HG03060 (cell line): ENCODE measurements around the gene CCDC93.
A peak's percentile ranks its signal among the peaks of the same experiment; 100 is the strongest.
"Not testable (repeated sequence)": the region's sequence is repeated elsewhere in the genome, so short reads cannot be mapped to it uniquely, and the experiment has no call there.

Experiments used
- ATAC-seq: cut with Tn5 transposase; IDR thresholded peaks from one replicate; pipeline ENCODE4 v1.9.1; 2021; ENCODE audit warnings: low read depth, moderate number of reproducible peaks; ENCODE audit not compliant: unreplicated experiment

CCDC93 gene

GRCh38 chr2:118047380-118047826 is 33.5 kb upstream of the CCDC93 start:
- ATAC-seq, result no peak

GRCh38 chr2:118046634-118047210 is 32.9 kb upstream of the CCDC93 start:
- no peak for ATAC-seq

- no peak for ATAC-seq
These were observed 31.4 kb upstream of the CCDC93 start for GRCh38 chr2:118045286-118045685.

- no peak for ATAC-seq
These were observed 31.0 kb upstream of the CCDC93 start for GRCh38 chr2:118044854-118045253.

GRCh38 chr2:118044103-118044716 is 30.3 kb upstream of the CCDC93 start:
- ATAC-seq, result no peak

- ATAC-seq, result no peak
These were observed 27.0 kb upstream of the CCDC93 start for GRCh38 chr2:118040891-118041290.

- peak; percentile 81 for ATAC-seq
These were observed 18.5 kb upstream of the CCDC93 start for GRCh38 chr2:118032169-118033013.

- no peak for ATAC-seq
These were observed 17.7 kb upstream of the CCDC93 start for GRCh38 chr2:118031566-118031965.

GRCh38 chr2:118029025-118029424 is 15.2 kb upstream of the CCDC93 start:
- no peak for ATAC-seq

- no peak for ATAC-seq
These were observed 7.5 kb upstream of the CCDC93 start for GRCh38 chr2:118021356-118021755.

- no peak for ATAC-seq
These were observed 6.0 kb upstream of the CCDC93 start for GRCh38 chr2:118019821-118020220.

- no peak for ATAC-seq
These were observed 3.0 kb upstream of the CCDC93 start for GRCh38 chr2:118016911-118017310.

- ATAC-seq, result not testable (repeated sequence)
These were observed 1.9 kb upstream of the CCDC93 start for GRCh38 chr2:118015761-118016160.

GRCh38 chr2:118014492-118014824 is 588 bp upstream of the CCDC93 start:
- ATAC-seq, result no peak

GRCh38 chr2:118013221-118013723 is 598 bp downstream of the CCDC93 start:
- ATAC-seq, result peak; percentile 8

- ATAC-seq, result no peak
These were observed 1.1 kb downstream of the CCDC93 start for GRCh38 chr2:118012778-118013177.

- no peak for ATAC-seq
These were observed 3.4 kb downstream of the CCDC93 start for GRCh38 chr2:118010473-118010872.

- ATAC-seq, result no peak
These were observed 7.0 kb downstream of the CCDC93 start for GRCh38 chr2:118006861-118007260.

GRCh38 chr2:118006326-118006725 is 7.5 kb downstream of the CCDC93 start:
- ATAC-seq, result no peak

- ATAC-seq, result peak; percentile 99
These were observed 10.5 kb downstream of the CCDC93 start for GRCh38 chr2:118003396-118003824.

- ATAC-seq, result no peak
These were observed 13.8 kb downstream of the CCDC93 start for GRCh38 chr2:118000041-118000440.
